Keratinocyte (primary cell): ENCODE data around the gene LIMA1. TPM values are rescaled to one million over a fixed set of nuclear protein-coding genes. Genes with fewer than 3 reads are reported as not detected.

Experiments
- DNase-seq: peaks from one replicate; pipeline ENCODE4 v3.0.0-alpha.2; 2011; ENCODE audit warnings: low read depth, missing footprints, low spot score
- FAIRE-seq: peaks from 2 replicates; lab custom pipeline; 2011; peaks lifted over from hg19 to GRCh38; lab: Jason Lieb, UNC
- H2AFZ ChIP-seq: 2 replicates; pipeline ENCODE4 v1.6.0; 2012; ENCODE audit warnings: low read length, control low read depth, inconsistent platforms; ENCODE audit not compliant: control insufficient read depth
- H3K27ac ChIP-seq: 2 replicates; pipeline ENCODE4 v1.5.1; 2011; ENCODE audit warnings: low read length; ENCODE audit not compliant: control insufficient read depth, insufficient read depth
- H3K27me3 ChIP-seq: 3 replicates; pipeline ENCODE4 v1.6.0; 2011; ENCODE audit warnings: low read length; ENCODE audit not compliant: control insufficient read depth, insufficient read depth; ENCODE audit errors: extremely low read depth
- H3K36me3 ChIP-seq, 2 experiments: 2 replicates in 1 of 2; 3 replicates in 1 of 2; pipeline ENCODE4 v1.5.1; 2011; ENCODE audit warnings: low read length in 2 of 2, mild to moderate bottlenecking in 1 of 2; ENCODE audit not compliant: control insufficient read depth in 2 of 2, insufficient read depth in 2 of 2; ENCODE audit errors: extremely low read depth in 1 of 2
- H3K4me1 ChIP-seq: 3 replicates; pipeline ENCODE4 v1.5.1; 2011; ENCODE audit warnings: low read length; ENCODE audit not compliant: control insufficient read depth, insufficient read depth; ENCODE audit errors: extremely low read depth
- H3K4me2 ChIP-seq: 3 replicates; pipeline ENCODE4 v1.6.0; 2011; ENCODE audit warnings: low read depth, low read length; ENCODE audit not compliant: control insufficient read depth, insufficient read depth; ENCODE audit errors: extremely low read depth
- H3K4me3 ChIP-seq, 3 experiments: fragments of 200-600 bp in 1 of 3; sonication (generic) in 1 of 3; 2 replicates in 2 of 3; 3 replicates in 1 of 3; pipeline ENCODE4 v1.5.1; 2011 to 2016; ENCODE audit warnings: low read length in 3 of 3, mild to moderate bottlenecking in 3 of 3, control low read depth in 2 of 3, inconsistent platforms in 1 of 3, low read depth in 1 of 3, mixed read lengths in 1 of 3, mixed run types in 1 of 3, moderate library complexity in 1 of 3; ENCODE audit not compliant: control insufficient read depth in 2 of 3, insufficient read depth in 2 of 3; ENCODE audit errors: extremely low read depth in 1 of 3
- H3K79me2 ChIP-seq: 2 replicates; pipeline ENCODE4 v1.6.0; 2012; ENCODE audit warnings: low read length; ENCODE audit not compliant: control insufficient read depth, insufficient read depth
- H3K9ac ChIP-seq: 3 replicates; pipeline ENCODE4 v1.6.0; 2011; ENCODE audit warnings: low read length; ENCODE audit not compliant: control insufficient read depth, insufficient read depth; ENCODE audit errors: extremely low read depth
- H3K9me1 ChIP-seq: 3 replicates; pipeline ENCODE4 v1.6.0; 2011; ENCODE audit warnings: low read length; ENCODE audit not compliant: control insufficient read depth, insufficient read depth; ENCODE audit errors: extremely low read depth
- H3K9me3 ChIP-seq: 2 replicates; pipeline ENCODE4 v1.5.1; 2012; ENCODE audit warnings: low read depth, low read length; ENCODE audit not compliant: control insufficient read depth
- H4K20me1 ChIP-seq: 3 replicates; pipeline ENCODE4 v1.6.0; 2011; ENCODE audit warnings: low read length; ENCODE audit not compliant: control insufficient read depth, insufficient read depth; ENCODE audit errors: extremely low read depth
- EZH2 ChIP-seq: IDR thresholded peaks from one replicate; pipeline ENCODE4 v1.6.1; 2012; ENCODE audit warnings: inconsistent platforms, mild to moderate bottlenecking, low read length, moderate library complexity
- dilution Hi-C: fragments of 300-500 bp; cut with MboI; formaldehyde crosslinking; loops from one replicate; pipeline ENCODE4 v1.7.0; 2020; ENCODE audit warnings: low sequenced_read_pairs; ENCODE audit not compliant: extremely low pct_ligation_motif_present
- polyA plus RNA-seq, 5 experiments: library from polyadenylated mRNA; depleted of rRNA in 3 of 5; stranded (reverse) in 3 of 5; stranded (forward) in 1 of 5; unstranded in 1 of 5; fragments of >200 nt; gene quantifications; 1 replicate in 1 of 5; 2 replicates in 3 of 5; 3 replicates in 1 of 5; pipeline versions ENCODE4 v1.2.1 to v1.2.3, GENCODE V29; 2011 to 2012; ENCODE audit warnings: missing spikeins in 2 of 5, low read depth in 1 of 5, low replicate concordance in 1 of 5
- TF ChIP-seq, protein P1 (sequence below), 3 experiments: IDR thresholded peaks in 1 of 3; conservative IDR thresholded peaks in 1 of 3; optimal IDR thresholded peaks in 1 of 3; 2 replicates in 2 of 3; 3 replicates in 1 of 3; pipeline versions ENCODE3 to v1.5.1; 2011; ENCODE audit warnings: low read length in 3 of 3, mild to moderate bottlenecking in 3 of 3, moderate library complexity in 2 of 3, control low read depth in 1 of 3, inconsistent platforms in 1 of 3; ENCODE audit not compliant: insufficient read depth in 2 of 3; ENCODE audit errors: extremely low read depth in 1 of 3

The LIMA1 gene
- polyA plus RNA-seq, 1 donor (not counting 4 experiments of a cell fraction or from before 2014, with no cell fraction given) = 510 TPM

GRCh38 chr12:50240096-50240791 is 43.1 kb downstream of the LIMA1 start:
- H3K9ac ChIP-seq = no peak overlapping the region
- no peak overlapping the region for H3K4me3 ChIP-seq
- H3K27ac ChIP-seq = no peak overlapping the region

GRCh38 chr12:50239355-50239891 is 43.9 kb downstream of the LIMA1 start:
- Histone ChIP-seq H3K4me3 (no peak overlapping the region), H2AFZ (no peak overlapping the region), H3K4me2 (no peak overlapping the region), H3K9ac (no peak overlapping the region), H3K9me1 (no peaks in the 10 kb centered on the region), H3K27me3 (no peaks in the 10 kb centered on the region), H3K27ac (no peak overlapping the region), H4K20me1 (no peaks in the 10 kb centered on the region), H3K9me3 (no peaks in the 10 kb centered on the region), H3K36me3 (peaks cover 0 to 1% of the 10 kb centered on the region in 2 experiments), H3K79me2 (no peaks in the 10 kb centered on the region), H3K4me1 (peaks cover 27% of the 10 kb centered on the region)
- FAIRE-seq (no peak), DNase-seq (no peak)
- TF ChIP-seq, protein P1, sequence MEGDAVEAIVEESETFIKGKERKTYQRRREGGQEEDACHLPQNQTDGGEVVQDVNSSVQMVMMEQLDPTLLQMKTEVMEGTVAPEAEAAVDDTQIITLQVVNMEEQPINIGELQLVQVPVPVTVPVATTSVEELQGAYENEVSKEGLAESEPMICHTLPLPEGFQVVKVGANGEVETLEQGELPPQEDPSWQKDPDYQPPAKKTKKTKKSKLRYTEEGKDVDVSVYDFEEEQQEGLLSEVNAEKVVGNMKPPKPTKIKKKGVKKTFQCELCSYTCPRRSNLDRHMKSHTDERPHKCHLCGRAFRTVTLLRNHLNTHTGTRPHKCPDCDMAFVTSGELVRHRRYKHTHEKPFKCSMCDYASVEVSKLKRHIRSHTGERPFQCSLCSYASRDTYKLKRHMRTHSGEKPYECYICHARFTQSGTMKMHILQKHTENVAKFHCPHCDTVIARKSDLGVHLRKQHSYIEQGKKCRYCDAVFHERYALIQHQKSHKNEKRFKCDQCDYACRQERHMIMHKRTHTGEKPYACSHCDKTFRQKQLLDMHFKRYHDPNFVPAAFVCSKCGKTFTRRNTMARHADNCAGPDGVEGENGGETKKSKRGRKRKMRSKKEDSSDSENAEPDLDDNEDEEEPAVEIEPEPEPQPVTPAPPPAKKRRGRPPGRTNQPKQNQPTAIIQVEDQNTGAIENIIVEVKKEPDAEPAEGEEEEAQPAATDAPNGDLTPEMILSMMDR (optimal IDR thresholded peaks at IDR 0.05 in 1 of 3, IDR thresholded peaks at IDR 0.05 in 1 of 3, conservative IDR thresholded peaks at IDR 0.05 in 1 of 3; ENCODE audit: extremely low read depth in 1 of 3, insufficient read depth in 2 of 3, low read length in 3 of 3) = no peak
- TF ChIP-seq EZH2 = no peak
- dilution Hi-C loops = no loop called here

More at GRCh38 chr12:50240096-50240791, 43.1 kb downstream of the LIMA1 start:
- FAIRE-seq = no peak
- dilution Hi-C loops = no loop called here
- no peaks in the 10 kb centered on the region for H3K9me1 ChIP-seq
- no peaks in the 10 kb centered on the region for H3K9me3 ChIP-seq
- H3K36me3 ChIP-seq = peaks cover 0 to 3% of the 10 kb centered on the region in 2 experiments
- H3K4me1 ChIP-seq = peaks cover 24% of the 10 kb centered on the region
- no peak for DNase-seq
- H4K20me1 ChIP-seq = no peaks in the 10 kb centered on the region
- no peaks in the 10 kb centered on the region for H3K79me2 ChIP-seq
- no peak overlapping the region for H3K4me2 ChIP-seq
- TF ChIP-seq EZH2 = no peak
- TF ChIP-seq, protein P1 (optimal IDR thresholded peaks at IDR 0.05 in 1 of 3, IDR thresholded peaks at IDR 0.05 in 1 of 3, conservative IDR thresholded peaks at IDR 0.05 in 1 of 3; ENCODE audit: extremely low read depth in 1 of 3, insufficient read depth in 2 of 3, low read length in 3 of 3) = no peak
- no peak overlapping the region for H2AFZ ChIP-seq
- no peaks in the 10 kb centered on the region for H3K27me3 ChIP-seq
